GM21360 (cell line): ENCODE data around the gene EVI5.
"Not testable (repeated sequence)": the region's sequence is repeated elsewhere in the genome, so short reads cannot be mapped to it uniquely, and the experiment has no call there.

ENCODE experiments used
- ATAC-seq: cut with Tn5 transposase; IDR thresholded peaks from one replicate; pipeline ENCODE4 v1.9.1; 2021; ENCODE audit warnings: mild to moderate bottlenecking, moderate library complexity; ENCODE audit not compliant: unreplicated experiment

EVI5 gene

DNA sequence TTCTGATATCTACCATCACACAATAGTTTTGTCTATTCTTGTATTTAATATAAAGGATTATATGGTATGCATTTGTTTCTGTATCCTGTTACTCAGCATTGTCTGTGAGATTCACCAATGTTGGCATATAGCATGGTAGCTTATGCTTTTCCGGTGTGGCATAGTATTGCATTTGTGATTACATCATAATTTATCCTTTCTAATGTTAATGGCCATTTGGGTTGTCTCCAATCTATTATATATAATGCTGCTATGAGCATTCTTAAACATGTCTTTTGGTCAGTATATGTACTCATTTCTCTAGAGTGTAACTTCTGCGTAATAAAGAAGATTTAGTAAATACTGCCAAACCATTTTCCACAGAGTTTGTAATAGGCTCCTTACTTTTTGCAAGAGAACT lies 257.2 kb downstream of the EVI5 start:
- no peak for ATAC-seq

DNA sequence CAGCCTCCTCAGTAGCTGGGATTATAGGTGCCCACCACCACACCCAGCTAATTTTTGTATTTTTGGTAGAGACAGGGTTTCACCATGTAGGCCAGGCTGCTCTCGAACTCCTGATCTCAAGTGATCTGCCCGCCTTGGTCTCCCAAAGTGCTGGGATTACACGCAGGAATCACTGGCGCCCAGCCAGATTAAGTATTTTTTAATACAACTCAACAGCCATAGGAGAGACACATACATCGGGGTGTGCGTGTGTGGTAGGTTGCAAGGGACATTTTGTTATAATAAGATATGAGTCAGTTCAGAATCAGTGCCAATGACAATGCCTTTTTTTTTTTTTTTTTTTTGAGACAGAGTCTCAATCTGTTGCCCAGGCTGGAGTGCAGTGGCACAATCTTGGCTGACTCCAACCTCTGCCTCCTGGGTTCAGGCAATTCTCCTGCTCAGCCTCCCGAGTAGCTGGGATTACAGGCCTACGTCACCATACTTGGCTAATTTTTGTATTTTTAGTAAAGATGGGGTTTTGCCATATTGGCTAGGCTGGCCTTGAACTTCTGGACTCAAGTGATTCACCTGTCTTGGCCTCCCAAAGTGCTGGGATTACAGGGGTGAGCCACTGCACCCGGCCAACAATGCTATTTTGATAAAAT lies 259.8 kb downstream of the EVI5 start:
- ATAC-seq, result not testable (repeated sequence)

DNA sequence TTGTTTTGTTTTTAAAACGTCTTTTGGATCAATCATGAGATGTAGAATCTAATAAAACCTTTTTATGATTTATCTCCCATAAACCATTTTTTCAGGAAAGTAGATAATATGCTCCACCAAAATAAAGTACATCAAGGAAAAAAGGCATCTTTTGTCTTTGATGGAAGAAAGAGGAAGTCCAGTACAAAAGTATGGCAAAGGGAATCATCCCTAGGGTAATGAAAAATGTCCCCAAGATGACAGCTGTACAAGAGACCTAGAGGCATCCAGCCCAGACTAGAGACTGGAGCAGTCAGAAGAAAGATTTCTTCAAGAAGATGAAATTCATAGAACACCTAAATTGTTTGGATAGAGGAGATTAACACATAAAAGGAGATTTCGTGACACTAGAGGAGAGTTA lies 265.9 kb downstream of the EVI5 start:
- ATAC-seq, result no peak

DNA sequence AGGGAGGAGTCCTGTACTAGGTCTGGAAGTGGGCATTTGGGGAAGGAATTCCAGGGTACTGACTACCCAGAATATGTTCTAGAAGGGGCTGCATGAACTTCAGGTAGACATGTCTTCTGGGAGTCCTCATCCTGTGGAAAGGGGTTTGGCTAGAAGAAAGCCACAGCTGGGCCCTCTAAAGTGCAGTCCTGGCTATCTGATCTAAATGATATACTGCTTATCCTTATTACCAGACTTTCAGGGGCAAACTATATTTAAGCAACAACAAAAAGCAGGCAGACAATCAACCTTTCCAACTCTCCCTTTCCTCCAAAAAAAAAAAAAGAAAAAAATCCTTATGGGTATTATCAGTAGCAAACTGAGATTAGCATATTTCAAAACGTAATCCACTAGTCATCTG lies 268.3 kb downstream of the EVI5 start:
- ATAC-seq, result no peak

- ATAC-seq, result no peak
Measured at GRCh38 chr1:92515796-92516201, 269.1 kb downstream of the EVI5 start.

DNA sequence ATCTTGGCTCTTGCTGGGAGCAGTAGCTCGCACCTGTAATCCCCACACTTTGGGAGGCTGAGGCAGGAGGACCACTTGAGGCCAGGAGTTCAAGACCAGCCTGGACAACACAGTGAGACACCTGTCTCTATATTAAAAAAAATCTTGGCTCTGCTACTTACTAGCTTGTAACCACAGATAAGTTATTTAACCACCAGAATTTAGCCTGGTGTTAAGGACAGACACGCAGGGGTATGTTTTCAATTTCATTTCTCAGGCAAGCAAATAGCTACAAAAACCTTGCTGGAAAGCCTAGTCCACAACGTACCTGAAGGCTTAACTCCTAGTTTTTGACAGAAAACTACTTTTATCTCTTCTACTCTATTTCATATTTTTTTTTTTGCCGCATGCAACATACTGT lies 273.4 kb downstream of the EVI5 start:
- ATAC-seq, result no peak

DNA sequence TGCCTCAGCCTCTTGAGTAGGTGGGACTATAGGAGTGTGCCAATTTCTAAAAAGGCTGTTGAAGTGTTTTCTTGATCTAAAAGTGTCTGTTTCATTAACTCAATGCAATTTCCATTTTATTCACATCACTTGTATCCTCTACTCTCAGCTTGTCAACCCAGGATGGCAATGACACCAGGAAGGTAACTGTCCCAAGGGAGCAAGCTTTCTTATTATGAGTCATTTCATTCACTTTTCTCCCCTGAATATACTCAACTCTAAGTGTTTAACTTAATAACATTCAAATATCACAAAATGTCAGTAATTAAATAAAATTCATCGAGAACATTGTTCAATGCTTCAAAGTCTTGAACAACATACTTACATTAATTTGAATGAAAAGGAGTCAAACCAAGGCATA lies 275.3 kb downstream of the EVI5 start:
- no peak for ATAC-seq

DNA sequence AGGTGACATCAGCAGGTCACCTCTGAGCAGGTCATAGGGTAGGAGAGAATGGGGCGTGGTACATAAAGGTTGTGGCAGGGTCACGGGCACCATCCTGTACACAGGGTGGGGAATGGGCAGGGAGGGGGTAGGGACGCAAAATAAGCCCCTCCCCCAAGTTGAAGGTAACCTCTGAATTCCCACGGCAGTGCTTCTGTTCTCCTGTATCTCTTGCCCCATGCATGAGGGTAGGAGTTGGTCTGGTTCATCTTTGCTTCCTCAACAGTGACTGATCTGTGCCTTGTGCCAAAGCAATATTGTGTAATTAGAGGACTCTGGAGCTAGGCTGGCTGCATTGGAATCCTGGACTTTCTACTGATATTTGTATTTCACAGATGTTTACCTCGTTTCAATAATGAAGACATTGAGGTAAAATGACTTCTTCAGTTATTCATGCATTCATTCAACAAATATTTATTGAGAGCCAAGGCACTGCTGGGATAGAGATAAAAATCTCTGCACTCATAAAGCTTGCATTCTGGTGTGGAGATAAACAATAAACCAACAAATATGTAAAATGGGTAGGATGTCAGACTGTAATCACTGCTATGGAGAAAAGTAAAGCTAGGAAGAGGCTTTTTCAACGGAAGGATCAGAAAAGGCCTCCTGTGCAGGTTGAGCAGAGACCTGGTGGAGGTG lies 279.8 kb downstream of the EVI5 start:
- ATAC-seq, result no peak

- no peak for ATAC-seq
Measured at GRCh38 chr1:92504291-92505014, 280.5 kb downstream of the EVI5 start.

- no peak for ATAC-seq
Measured at GRCh38 chr1:92503926-92504285, 281.0 kb downstream of the EVI5 start.

DNA sequence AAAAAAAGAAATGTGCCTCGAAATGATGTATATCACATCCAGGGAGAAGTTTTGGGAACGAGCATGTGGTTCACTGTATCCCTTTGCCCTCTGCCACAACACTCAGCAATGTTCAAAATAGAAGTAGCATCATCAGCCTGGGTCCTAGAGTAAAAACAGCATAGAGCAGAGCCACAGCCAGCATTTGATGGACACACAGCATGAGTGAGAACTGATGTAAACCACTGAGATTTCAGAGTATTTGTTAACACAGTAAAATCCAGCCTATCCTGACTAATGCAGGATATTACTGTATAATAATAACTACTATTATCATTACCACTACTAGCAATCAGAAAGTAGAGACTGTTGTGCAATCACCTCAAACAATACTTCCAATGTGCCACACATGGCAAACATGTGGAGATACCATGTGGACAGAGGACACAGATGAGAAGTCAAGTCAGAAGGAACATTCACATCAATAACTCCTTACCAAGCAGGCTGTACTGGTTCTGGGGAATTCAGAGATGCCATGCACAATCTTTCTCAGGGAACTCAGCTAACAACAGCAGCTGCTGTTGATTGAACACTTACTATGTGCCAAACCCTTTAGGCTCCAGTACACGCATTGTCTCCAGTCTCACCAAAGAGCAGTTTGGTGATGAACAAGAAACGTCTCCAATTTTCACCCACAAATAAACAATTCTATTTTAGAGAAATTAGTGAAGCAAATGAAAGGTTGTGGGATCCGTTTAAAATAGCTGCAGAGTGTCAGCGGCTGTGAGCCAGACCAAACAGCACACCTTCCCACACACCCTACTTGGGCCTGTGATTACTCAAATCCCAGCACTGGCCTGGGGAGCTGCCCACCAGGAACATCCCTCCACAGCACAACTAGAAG lies 281.6 kb downstream of the EVI5 start:
- no peak for ATAC-seq

DNA sequence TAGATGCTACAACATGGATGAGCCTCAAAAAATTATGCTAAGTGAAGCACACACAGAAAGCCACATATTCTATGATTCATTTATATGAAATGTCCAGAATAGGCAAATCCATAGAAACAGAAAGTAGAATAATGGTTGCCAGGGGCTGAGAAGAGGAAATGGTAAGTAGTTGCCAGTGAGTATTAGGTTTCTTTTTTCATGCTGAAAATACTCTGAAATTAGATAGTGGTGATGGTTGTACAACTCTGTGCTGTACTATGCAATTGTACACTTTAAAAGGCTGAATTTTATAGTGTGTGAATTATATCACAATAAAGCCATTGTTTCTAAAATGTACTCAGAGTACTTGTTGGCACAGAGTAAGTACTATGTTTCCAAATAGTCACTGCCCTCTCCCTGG lies 282.7 kb downstream of the EVI5 start:
- no peak for ATAC-seq

GRCh38 chr1:92500552-92500951 lies 284.4 kb downstream of the EVI5 start:
- ATAC-seq, result no peak

DNA sequence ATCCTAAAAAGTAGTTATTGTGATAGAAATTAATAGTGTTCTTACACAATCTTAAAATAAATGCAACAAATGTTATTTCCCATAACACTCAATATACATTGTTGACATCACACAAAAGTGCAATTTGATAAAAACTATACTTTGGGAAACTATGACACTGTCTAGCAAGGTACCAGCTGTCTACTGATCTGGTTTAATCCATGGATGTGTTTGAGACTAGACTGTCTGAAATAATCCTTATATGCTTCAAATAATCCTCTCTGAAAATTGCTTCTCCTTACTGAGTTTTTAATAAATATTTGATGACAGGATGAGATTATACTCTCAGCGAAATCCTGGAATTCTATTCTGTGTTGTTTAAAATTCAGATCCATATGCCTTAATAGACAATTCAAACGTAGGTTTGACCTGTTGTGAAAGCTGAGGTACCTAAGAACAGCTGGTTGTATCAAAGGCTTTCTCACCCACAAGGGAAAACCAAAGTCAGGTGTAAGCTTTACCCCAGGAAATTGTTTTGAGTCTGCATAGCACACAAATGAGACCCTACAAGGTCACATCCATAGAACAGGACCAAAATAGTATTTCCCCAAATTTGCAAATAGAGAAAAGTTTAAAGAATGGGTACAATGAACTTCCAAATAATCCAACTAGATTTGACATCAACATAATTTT lies 289.4 kb downstream of the EVI5 start:
- ATAC-seq, result no peak

GRCh38 chr1:92494485-92495141 lies 290.3 kb downstream of the EVI5 start:
- no peak for ATAC-seq

DNA sequence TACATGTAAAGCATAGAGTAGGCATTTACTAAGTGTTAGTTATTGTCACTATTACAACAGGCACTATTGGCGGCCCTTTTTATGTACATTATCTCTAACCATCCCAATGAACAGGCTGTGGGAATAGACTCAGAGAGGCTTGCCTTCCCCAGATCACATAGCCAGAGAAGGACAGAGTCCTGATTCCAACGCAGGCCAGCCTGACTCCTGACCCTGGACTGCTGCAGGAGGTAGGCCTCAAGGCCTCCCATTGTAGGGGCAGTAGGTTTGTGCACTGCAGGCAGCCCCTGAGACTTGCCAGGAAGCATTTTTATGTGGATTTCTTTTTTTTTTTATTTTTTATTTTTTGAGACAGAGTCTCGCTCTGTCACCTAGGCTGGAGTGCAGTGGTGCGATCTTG lies 291.8 kb downstream of the EVI5 start:
- no peak for ATAC-seq

- ATAC-seq, result no peak
Measured at GRCh38 chr1:92488832-92489231, 296.1 kb downstream of the EVI5 start.

- no peak for ATAC-seq
Measured at GRCh38 chr1:92488416-92488815, 296.5 kb downstream of the EVI5 start.

DNA sequence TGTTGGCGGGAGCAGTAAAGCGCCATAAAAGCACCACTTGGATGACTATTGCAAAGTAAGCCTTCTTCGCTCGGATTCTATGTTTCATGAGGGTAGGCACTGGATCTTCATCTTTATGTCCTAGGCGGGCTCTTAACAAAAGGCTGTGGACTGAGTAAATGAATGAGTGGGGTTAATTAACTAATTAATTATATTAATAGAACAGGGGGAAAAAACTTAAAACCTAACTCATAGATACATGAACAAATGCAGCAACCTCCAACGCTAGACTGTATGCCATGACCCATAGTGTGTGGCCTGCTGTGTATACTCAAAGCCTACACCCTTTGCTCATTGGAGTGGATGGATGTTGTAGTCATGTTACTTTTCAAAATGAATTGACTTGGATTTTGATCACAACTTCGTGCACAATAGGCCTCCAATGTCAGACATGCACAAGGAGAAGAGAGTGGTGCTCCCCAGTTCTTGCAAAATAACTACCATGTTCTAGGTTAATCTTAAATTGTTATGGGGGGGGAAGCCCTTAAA lies 297.8 kb downstream of the EVI5 start:
- no peak for ATAC-seq
